GM19395 (cell line): ENCODE results near the gene B4GALNT1.
"Not testable (repeated sequence)": the region's sequence is repeated elsewhere in the genome, so short reads cannot be mapped to it uniquely, and the experiment has no call there.

ENCODE experiments used
- ATAC-seq: cut with Tn5 transposase; IDR thresholded peaks from one replicate; pipeline ENCODE4 v1.9.1; 2021; ENCODE audit warnings: mild to moderate bottlenecking, moderate library complexity; ENCODE audit not compliant: unreplicated experiment

Gene B4GALNT1

GRCh38 chr12:57588951-57589610, 43.9 kb downstream of the B4GALNT1 start:
- ATAC-seq = not testable (repeated sequence)

GRCh38 chr12:57586832-57587429, 46.1 kb downstream of the B4GALNT1 start:
- ATAC-seq = no peak

- ATAC-seq = no peak
Measured at GRCh38 chr12:57586128-57586527, 46.9 kb downstream of the B4GALNT1 start.

- no peak for ATAC-seq
Measured at GRCh38 chr12:57585156-57585555, 47.8 kb downstream of the B4GALNT1 start.

- ATAC-seq = no peak
Measured at GRCh38 chr12:57584690-57585089, 48.3 kb downstream of the B4GALNT1 start.

GRCh38 chr12:57584050-57584449, 49.0 kb downstream of the B4GALNT1 start:
- ATAC-seq = no peak

- peak; percentile 98 for ATAC-seq
Measured at GRCh38 chr12:57583008-57583831, 49.8 kb downstream of the B4GALNT1 start.

GRCh38 chr12:57582440-57582839, 50.6 kb downstream of the B4GALNT1 start:
- ATAC-seq = no peak

- no peak for ATAC-seq
Measured at GRCh38 chr12:57581802-57582201, 51.2 kb downstream of the B4GALNT1 start.

- ATAC-seq = no peak
Measured at GRCh38 chr12:57580466-57580795, 52.6 kb downstream of the B4GALNT1 start.

- no peak for ATAC-seq
Measured at GRCh38 chr12:57579677-57580465, 53.1 kb downstream of the B4GALNT1 start.

GRCh38 chr12:57579011-57579410, 54.0 kb downstream of the B4GALNT1 start:
- ATAC-seq = no peak

GRCh38 chr12:57577981-57578758, 54.8 kb downstream of the B4GALNT1 start:
- ATAC-seq = no peak

- no peak for ATAC-seq
Measured at GRCh38 chr12:57576613-57577160, 56.3 kb downstream of the B4GALNT1 start.
